ENCODE data around the gene NDUFS8. TPM values are rescaled to one million over a fixed set of nuclear protein-coding genes. Genes with fewer than 3 reads are reported as not detected.

NDUFS8 gene
- total and polyA plus RNA-seq, 2 of the 13 experiments (the other 11 are each of a cell fraction or from before 2014, with no cell fraction given), result 96.7 to 158 TPM

- TF ChIP-seq SP5 (CRISPR knock-in tag; IDR thresholded peaks at IDR 0.05; ENCODE audit: borderline replicate concordance, low read depth), result no peak
- TF ChIP-seq HNRNPLL (IDR thresholded peaks at IDR 0.05; ENCODE audit: low read depth, low read length, poor library complexity, severe bottlenecking), result peak; percentile 59
- TF ChIP-seq ZNF17 (CRISPR knock-in tag; IDR thresholded peaks at IDR 0.05), result no peak
- TF ChIP-seq PRDM10 (CRISPR knock-in tag; IDR thresholded peaks at IDR 0.05; ENCODE audit: low read depth), result no peak
- no peak for TF ChIP-seq ASH2L (IDR thresholded peaks at IDR 0.05; ENCODE audit: insufficient read length, low read depth, low read length)
- TF ChIP-seq ZFP82 (CRISPR knock-in tag; IDR thresholded peaks at IDR 0.05; ENCODE audit: borderline replicate concordance), result 0 out of 2 replicates have a peak, but pooled peaks have one; percentile 43
- TF ChIP-seq, protein P1, sequence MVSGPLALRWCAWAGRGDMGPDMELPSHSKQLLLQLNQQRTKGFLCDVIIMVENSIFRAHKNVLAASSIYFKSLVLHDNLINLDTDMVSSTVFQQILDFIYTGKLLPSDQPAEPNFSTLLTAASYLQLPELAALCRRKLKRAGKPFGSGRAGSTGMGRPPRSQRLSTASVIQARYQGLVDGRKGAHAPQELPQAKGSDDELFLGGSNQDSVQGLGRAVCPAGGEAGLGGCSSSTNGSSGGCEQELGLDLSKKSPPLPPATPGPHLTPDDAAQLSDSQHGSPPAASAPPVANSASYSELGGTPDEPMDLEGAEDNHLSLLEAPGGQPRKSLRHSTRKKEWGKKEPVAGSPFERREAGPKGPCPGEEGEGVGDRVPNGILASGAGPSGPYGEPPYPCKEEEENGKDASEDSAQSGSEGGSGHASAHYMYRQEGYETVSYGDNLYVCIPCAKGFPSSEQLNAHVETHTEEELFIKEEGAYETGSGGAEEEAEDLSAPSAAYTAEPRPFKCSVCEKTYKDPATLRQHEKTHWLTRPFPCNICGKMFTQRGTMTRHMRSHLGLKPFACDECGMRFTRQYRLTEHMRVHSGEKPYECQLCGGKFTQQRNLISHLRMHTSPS (CRISPR knock-in tag; IDR thresholded peaks at IDR 0.05; ENCODE audit: low read depth), result no peak
- 0 out of 2 replicates have a peak, but pooled peaks have one; percentile 4 for TF ChIP-seq STAG1 (CRISPR knock-in tag; IDR thresholded peaks at IDR 0.05)
- TF ChIP-seq CBX5 (CRISPR knock-in tag; IDR thresholded peaks at IDR 0.05; ENCODE audit: borderline replicate concordance), result no peak
- TF ChIP-seq ZNF720 (CRISPR knock-in tag; IDR thresholded peaks at IDR 0.05), result no peak
- peak; percentile 62 for TF ChIP-seq HDAC2 (CRISPR knock-in tag; IDR thresholded peaks at IDR 0.05)
- TF ChIP-seq ZMYM4 (CRISPR knock-in tag; IDR thresholded peaks at IDR 0.05), result no peak; the same call in 1 of the 2 replicates
- TF ChIP-seq EZH2 (conservative IDR thresholded peaks at IDR 0.05; ENCODE audit: low read depth, low read length), result no peak
- no peak; the same call in 1 of the 2 replicates for TF ChIP-seq ZIK1 (CRISPR knock-in tag; IDR thresholded peaks at IDR 0.05; ENCODE audit: borderline replicate concordance, low read depth)
- TF ChIP-seq, protein P2, sequence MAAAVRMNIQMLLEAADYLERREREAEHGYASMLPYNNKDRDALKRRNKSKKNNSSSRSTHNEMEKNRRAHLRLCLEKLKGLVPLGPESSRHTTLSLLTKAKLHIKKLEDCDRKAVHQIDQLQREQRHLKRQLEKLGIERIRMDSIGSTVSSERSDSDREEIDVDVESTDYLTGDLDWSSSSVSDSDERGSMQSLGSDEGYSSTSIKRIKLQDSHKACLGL (CRISPR knock-in tag; IDR thresholded peaks at IDR 0.05), result no peak
- TF ChIP-seq, protein P3, sequence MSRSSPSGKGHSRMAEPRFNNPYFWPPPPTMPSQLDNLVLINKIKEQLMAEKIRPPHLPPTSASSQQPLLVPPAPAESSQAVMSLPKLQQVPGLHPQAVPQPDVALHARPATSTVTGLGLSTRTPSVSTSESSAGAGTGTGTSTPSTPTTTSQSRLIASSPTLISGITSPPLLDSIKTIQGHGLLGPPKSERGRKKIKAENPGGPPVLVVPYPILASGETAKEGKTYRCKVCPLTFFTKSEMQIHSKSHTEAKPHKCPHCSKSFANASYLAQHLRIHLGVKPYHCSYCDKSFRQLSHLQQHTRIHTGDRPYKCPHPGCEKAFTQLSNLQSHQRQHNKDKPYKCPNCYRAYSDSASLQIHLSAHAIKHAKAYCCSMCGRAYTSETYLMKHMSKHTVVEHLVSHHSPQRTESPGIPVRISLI (CRISPR knock-in tag; IDR thresholded peaks at IDR 0.05; ENCODE audit: borderline replicate concordance), result no peak
- TF ChIP-seq MAFG (CRISPR knock-in tag; IDR thresholded peaks at IDR 0.05), result no peak
- TF ChIP-seq CCDC6 (CRISPR knock-in tag; IDR thresholded peaks at IDR 0.05), result no peak
- TF ChIP-seq ZSCAN31 (CRISPR knock-in tag; IDR thresholded peaks at IDR 0.05; ENCODE audit: low read depth), result no peak
- no peak for TF ChIP-seq ZNF766 (CRISPR knock-in tag; IDR thresholded peaks at IDR 0.05; ENCODE audit: borderline replicate concordance)
- no peak for TF ChIP-seq KLF16 (CRISPR knock-in tag; IDR thresholded peaks at IDR 0.05)
- TF ChIP-seq ZNF703 (CRISPR knock-in tag; IDR thresholded peaks at IDR 0.05; ENCODE audit: borderline replicate concordance), result no peak
Observed at GRCh38 chr11:68038718-68039525, 8.4 kb downstream of the NDUFS8 start, which contains the start of gene TCIRG1 (continued).
